IMR-90 (cell line): ENCODE data around the gene WAC. TPM values are rescaled to one million over a fixed set of nuclear protein-coding genes. Genes with fewer than 3 reads are reported as not detected.

Experiments used
- ATAC-seq: fragments of 200-7000 bp; cut with Tn5 transposase; 2 replicates; pipeline ENCODE4 v1.9.1; 2020; ENCODE audit warnings: low read depth, mild to moderate bottlenecking, moderate library complexity
- BruUV-seq: library from RNA; stranded (reverse); fragments of 400-500 nt; replicated peaks from 2 replicates; lab custom pipeline; 2021; lab: Mats Ljungman, UMichigan
- CTCF ChIA-PET: fragments of 300-600 bp; formaldehyde crosslinking; extraction: SDS; loops from one replicate; lab custom pipeline; 2021; ENCODE audit warnings: antibody characterized with exemption; lab: Yijun Ruan, JAX
- POLR2A ChIA-PET: fragments of 300-600 bp; sonication (Branson Sonifier 250); formaldehyde crosslinking; loops from one replicate; lab custom pipeline; 2022; ENCODE audit warnings: antibody characterized with exemption; ENCODE audit not compliant: unreplicated experiment; lab: Charles Lee
- DNase-seq: peaks from one replicate; pipeline ENCODE4 v3.0.0; 2013
- H2AFZ ChIP-seq: replicated peaks from 2 replicates; pipeline ENCODE3; 2013; ENCODE audit warnings: low read length, mild to moderate bottlenecking; ENCODE audit not compliant: poor library complexity
- H2AK5ac ChIP-seq: 2 replicates; pipeline ENCODE4 v1.6.1; 2013; ENCODE audit warnings: low read depth, low read length, inconsistent platforms
- H2AK9ac ChIP-seq: replicated peaks from 2 replicates; pipeline ENCODE3; 2013; ENCODE audit warnings: mild to moderate bottlenecking, low read depth, low read length, moderate library complexity; ENCODE audit not compliant: poor library complexity
- H2BK120ac ChIP-seq: 2 replicates; pipeline ENCODE4 v1.6.1; 2013; ENCODE audit warnings: low read depth, low read length, inconsistent platforms
- H2BK15ac ChIP-seq: 3 replicates; pipeline ENCODE4 v1.6.1; 2013; ENCODE audit warnings: low read depth, low read length, inconsistent platforms
- H2BK20ac ChIP-seq: 2 replicates; pipeline ENCODE4 v1.6.1; 2013; ENCODE audit warnings: low read depth, mild to moderate bottlenecking, inconsistent platforms, low read length, moderate library complexity
- H2BK5ac ChIP-seq: 2 replicates; pipeline ENCODE4 v1.6.1; 2013; ENCODE audit warnings: mild to moderate bottlenecking, low read depth, low read length, inconsistent platforms; ENCODE audit not compliant: poor library complexity, severe bottlenecking
- H3K14ac ChIP-seq: replicated peaks from 2 replicates; pipeline ENCODE4 v1.6.1; 2013; ENCODE audit warnings: low read depth, low read length, inconsistent platforms
- H3K18ac ChIP-seq: 2 replicates; pipeline ENCODE4 v1.6.1; 2013; ENCODE audit warnings: low read depth, low read length, control low read depth
- H3K23ac ChIP-seq: 2 replicates; pipeline ENCODE4 v1.6.1; 2013; ENCODE audit warnings: low read depth, low read length, inconsistent platforms
- H3K27ac ChIP-seq: 2 replicates; pipeline ENCODE4 v1.5.1; 2013; ENCODE audit warnings: mild to moderate bottlenecking, control low read depth, low read length; ENCODE audit not compliant: insufficient read depth
- H3K27me3 ChIP-seq: 2 replicates; pipeline ENCODE4 v1.6.1; 2013; ENCODE audit warnings: low read length; ENCODE audit not compliant: control insufficient read depth, insufficient read depth
- H3K36me3 ChIP-seq: 2 replicates; pipeline ENCODE4 v1.6.1; 2013; ENCODE audit warnings: low read length, mixed read lengths; ENCODE audit not compliant: control insufficient read depth, insufficient read depth
- H3K4ac ChIP-seq: 2 replicates; pipeline ENCODE4 v1.6.1; 2013; ENCODE audit warnings: low read depth, low read length, inconsistent platforms
- H3K4me1 ChIP-seq: 2 replicates; pipeline ENCODE4 v1.6.1; 2013; ENCODE audit warnings: low read length, mixed read lengths; ENCODE audit not compliant: control insufficient read depth, insufficient read depth
- H3K4me2 ChIP-seq: 2 replicates; pipeline ENCODE4 v1.6.1; 2013; ENCODE audit warnings: low read depth, mild to moderate bottlenecking, control low read depth, low read length, moderate library complexity
- H3K4me3 ChIP-seq: 2 replicates; pipeline ENCODE4 v1.5.1; 2013; ENCODE audit warnings: low read depth, mild to moderate bottlenecking, control low read depth, low read length, moderate library complexity; ENCODE audit not compliant: insufficient read depth
- H3K56ac ChIP-seq: 2 replicates; pipeline ENCODE4 v1.6.1; 2013; ENCODE audit warnings: low read length, inconsistent platforms; ENCODE audit not compliant: insufficient read depth; ENCODE audit errors: extremely low read depth
- H3K79me1 ChIP-seq, 2 experiments: 2 replicates each; pipeline ENCODE4 v1.6.1; 2013; ENCODE audit warnings: low read length in 2 of 2, inconsistent platforms in 1 of 2, low read depth in 1 of 2
- H3K9ac ChIP-seq: 2 replicates; pipeline ENCODE4 v1.6.1; 2013; ENCODE audit warnings: low read depth, low read length, control low read depth
- H3K9me1 ChIP-seq: 2 replicates; pipeline ENCODE4 v1.6.1; 2013; ENCODE audit warnings: low read length, inconsistent platforms; ENCODE audit not compliant: insufficient read depth
- H3K9me3 ChIP-seq: 2 replicates; pipeline ENCODE4 v1.6.1; 2013; ENCODE audit warnings: low read length; ENCODE audit not compliant: control insufficient read depth, insufficient read depth
- H4K20me1 ChIP-seq: 2 replicates; pipeline ENCODE4 v1.6.1; 2013; ENCODE audit warnings: low read length, inconsistent platforms; ENCODE audit not compliant: insufficient read depth
- H4K5ac ChIP-seq: 2 replicates; pipeline ENCODE4 v1.6.1; 2013; ENCODE audit warnings: mild to moderate bottlenecking, low read depth, low read length, control low read depth
- H4K8ac ChIP-seq, 2 experiments: 2 replicates each; pipeline ENCODE4 v1.6.1; 2013; ENCODE audit warnings: low read depth in 2 of 2, low read length in 2 of 2, control low read depth in 1 of 2, inconsistent platforms in 1 of 2
- H4K91ac ChIP-seq: 2 replicates; pipeline ENCODE4 v1.6.1; 2013; ENCODE audit warnings: low read depth, low read length, inconsistent platforms; ENCODE audit not compliant: insufficient read depth
- CHD1 ChIP-seq: IDR thresholded peaks from 2 replicates; pipeline ENCODE4 v1.6.1; 2012; ENCODE audit warnings: low read depth, low read length, improper control_type of control experiment
- CTCF ChIP-seq: conservative IDR thresholded peaks from 2 replicates; pipeline ENCODE4 v1.5.1; 2012; ENCODE audit warnings: mild to moderate bottlenecking, low read depth, low read length, improper control_type of control experiment
- FOS ChIP-seq: fragments of 150-350 bp; IDR thresholded peaks from 2 replicates; pipeline ENCODE4 v1.6.1; 2016; ENCODE audit warnings: low read depth, low read length
- MAFK ChIP-seq: IDR thresholded peaks from 2 replicates; pipeline ENCODE4 v1.6.1; 2012; ENCODE audit warnings: low read depth, low read length, improper control_type of control experiment
- MAZ ChIP-seq: IDR thresholded peaks from 2 replicates; pipeline ENCODE4 v1.6.1; 2012; ENCODE audit warnings: low read depth, mild to moderate bottlenecking, low read length, improper control_type of control experiment, moderate library complexity, borderline replicate concordance
- MXI1 ChIP-seq: IDR thresholded peaks from 2 replicates; pipeline ENCODE4 v1.6.1; 2012; ENCODE audit warnings: low read depth, mild to moderate bottlenecking, low read length, moderate library complexity, borderline replicate concordance
- NFE2L2 ChIP-seq: fragments of 150-350 bp; IDR thresholded peaks from 2 replicates; pipeline ENCODE4 v1.6.1; 2016; ENCODE audit warnings: low read depth, mild to moderate bottlenecking, low read length
- POLR2A ChIP-seq: IDR thresholded peaks from 2 replicates; pipeline ENCODE4 v1.6.1; 2012; ENCODE audit warnings: mild to moderate bottlenecking, low read depth, low read length
- RCOR1 ChIP-seq: IDR thresholded peaks from 2 replicates; pipeline ENCODE4 v1.6.1; 2012; ENCODE audit warnings: mild to moderate bottlenecking, low read length, improper control_type of control experiment; ENCODE audit not compliant: insufficient replicate concordance
- SMC3 ChIP-seq: fragments of 150-350 bp; IDR thresholded peaks from 2 replicates; pipeline ENCODE4 v1.6.1; 2016; ENCODE audit warnings: low read depth, mild to moderate bottlenecking, antibody characterized with exemption, low read length, moderate library complexity
- WGBS, 2 experiments: methylation state at CpG; one replicate each; pipeline versions ENCODE4 v1.1.5 to v1.1.7; 2013; ENCODE audit warnings: missing lambda C conversion rate in 2 of 2; ENCODE audit not compliant: insufficient read length in 1 of 2; ENCODE audit errors: extremely low coverage in 2 of 2; 5-methylcytosine and 5-hydroxymethylcytosine counted together
- dilution Hi-C: fragments of 300-500 bp; cut with HindIII; formaldehyde crosslinking; loops from one replicate; pipeline ENCODE4 v1.14.3; 2018; ENCODE audit warnings: low sequenced_read_pairs; ENCODE audit not compliant: unreplicated experiment
- in situ Hi-C: fragments of 300-500 bp; cut with MboI; formaldehyde crosslinking; loops from 3 replicates; pipeline ENCODE4 v1.14.3; 2019; ENCODE audit warnings: low sequenced_read_pairs, inconsistent platforms, mixed read lengths
- intact Hi-C: fragments of 100-400 bp; cut with micrococcal nuclease; formaldehyde crosslinking; loops from 2 replicates; pipeline ENCODE4 v1.10.0; 2022
- polyA plus RNA-seq, 3 experiments: library from polyadenylated mRNA; depleted of rRNA; stranded (reverse); fragments of >200 nt; gene quantifications; 2 replicates each; pipeline ENCODE4 v1.2.3, GENCODE V29; 2012; ENCODE audit warnings: low replicate concordance in 1 of 3
- total RNA-seq: library from RNA; depleted of rRNA; stranded (reverse); fragments of >200 nt; gene quantifications from 2 replicates; pipeline ENCODE4 v1.2.3, GENCODE V29; 2012

WAC gene
- total and polyA plus RNA-seq, 2 of the 4 experiments (the other 2 are of a cell fraction) = 39.6 to 52.2 TPM

- Histone ChIP-seq H4K91ac (no peak overlapping the region), H2AK5ac (no peak overlapping the region), H3K23ac (no peak overlapping the region), H3K9me3 (no peaks in the 10 kb centered on the region), H2BK120ac (no peak overlapping the region), H3K27me3 (no peaks in the 10 kb centered on the region), H2AK9ac (no peak overlapping the region), H4K5ac (no peak overlapping the region), H3K14ac (no peak overlapping the region), H2BK15ac (no peak overlapping the region), H2BK5ac (no peak overlapping the region), H3K4me1 (peaks cover 4% of the 10 kb centered on the region), H3K9me1 (peaks cover 6% of the 10 kb centered on the region), H3K4ac (no peak overlapping the region), H3K79me1 (peaks cover 10 to 76% of the 10 kb centered on the region in 2 experiments; a peak in 3 of 4 replicates), H4K8ac (no peak overlapping the region), H3K36me3 (peaks cover 13% of the 10 kb centered on the region), H3K4me3 (no peak overlapping the region), H3K27ac (no peak overlapping the region), H3K4me2 (no peak overlapping the region), H2BK20ac (no peak overlapping the region), H4K20me1 (peaks cover 95% of the 10 kb centered on the region), H3K9ac (no peak overlapping the region), H3K56ac (no peak overlapping the region), H2AFZ (no peak overlapping the region), H3K18ac (no peak overlapping the region)
- ATAC-seq = no peak
- no CpG with 5 or more reads among the region's 4 CpGs for WGBS, 2 experiments
- DNase-seq = no peak
- CTCF ChIA-PET = no interaction called here
- in situ Hi-C loops = no loop called here
- TF ChIP-seq MAZ (no peak), POLR2A (no peak), MXI1 (no peak), FOS (no peak), RCOR1 (no peak), CTCF (no peak), SMC3 (no peak), NFE2L2 (no peak), CHD1 (no peak), MAFK (no peak)
- POLR2A ChIA-PET = no interaction called here
- BruUV-seq = no TSS peak
- dilution Hi-C loops = no loop called here
- intact Hi-C loops = no loop called here
Observed at GRCh38 chr10:28577506-28577905, 44.6 kb downstream of the WAC start.
